Renal cortical epithelial cell (primary cell): Measurements from ENCODE around the gene MSX2. TPM values are rescaled to one million over a fixed set of nuclear protein-coding genes. Genes with fewer than 3 reads are reported as not detected.

Experiments
- DNase-seq: peaks from one replicate; pipeline ENCODE4 v3.0.0-alpha.2; 2011; ENCODE audit warnings: low read depth
- total RNA-seq: library from RNA; depleted of rRNA; stranded (reverse); fragments of >200 nt; gene quantifications from 2 replicates; pipeline ENCODE4 v1.2.3, GENCODE V29; 2014

The MSX2 gene
- total RNA-seq, 1 donor from 2014 or later: 1.1 TPM

DNA sequence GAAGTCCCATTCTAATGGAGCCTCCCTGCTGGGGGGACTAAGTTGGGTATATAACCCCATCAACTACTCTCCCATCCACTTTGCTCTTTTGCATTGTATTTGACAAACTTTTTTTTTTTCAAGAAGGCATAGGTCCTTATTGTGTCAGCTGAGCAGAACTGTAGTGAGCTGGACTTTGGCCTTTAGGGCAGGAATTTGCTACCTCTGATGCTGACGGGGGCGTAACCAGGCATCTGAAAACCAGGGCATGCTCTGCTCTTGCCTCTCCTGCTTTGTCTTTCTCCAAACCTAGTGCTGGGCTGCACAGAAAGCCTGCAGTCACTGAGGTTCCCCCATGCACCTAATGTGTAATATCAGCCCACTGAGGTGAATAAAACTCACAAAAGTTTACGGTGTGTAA, 49.0 kb downstream of the MSX2 start:
- DNase-seq: no peak

DNA sequence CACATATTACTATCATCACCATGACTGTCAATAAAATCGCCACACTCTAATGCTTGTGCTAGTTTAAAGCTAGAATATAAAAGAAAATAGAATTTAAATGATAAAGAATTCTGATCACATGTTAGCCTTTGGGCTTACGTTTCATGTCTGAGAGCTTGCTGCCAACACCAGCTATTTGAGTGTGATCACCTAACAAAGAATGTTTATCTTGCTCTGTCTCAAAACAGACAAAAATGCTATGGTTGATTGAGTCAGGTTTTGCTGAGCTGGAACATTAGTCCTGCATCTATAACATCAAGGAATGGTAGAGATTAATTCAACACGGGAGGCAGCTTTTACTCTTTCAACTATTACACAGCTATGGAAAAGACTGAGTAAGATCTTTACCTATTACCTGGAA, 50.7 kb downstream of the MSX2 start:
- peak; percentile 2 for DNase-seq

GRCh38 chr5:174777111-174777510, 52.7 kb downstream of the MSX2 start:
- DNase-seq: no peak

DNA sequence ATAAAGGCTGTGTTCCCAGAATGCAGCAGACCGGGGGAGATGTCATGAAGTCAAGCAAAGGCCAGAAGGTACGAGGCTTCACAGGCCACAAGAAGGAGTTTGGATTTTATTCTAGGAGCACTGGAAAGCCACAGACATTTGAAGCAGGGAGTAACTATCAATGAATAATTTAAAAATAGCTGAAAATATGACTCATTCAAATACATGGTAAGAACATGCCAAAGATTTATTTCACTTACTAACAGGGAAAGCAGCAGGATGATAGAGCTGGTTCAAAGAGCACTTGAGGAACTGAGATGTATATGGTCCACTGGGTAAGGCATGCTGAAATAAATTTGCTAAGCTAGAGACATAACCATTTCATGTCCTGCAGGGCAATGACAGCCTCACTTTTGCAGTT, 53.2 kb downstream of the MSX2 start:
- no peak for DNase-seq
